ENCODE measurements around the gene BRD3. TPM values are rescaled to one million over a fixed set of nuclear protein-coding genes. Genes with fewer than 3 reads are reported as not detected.

Gene BRD3
- total RNA-seq, 1 experiment from 2014 or later: 63.1 TPM

- H3K79me2 ChIP-seq (ENCODE audit: insufficient read depth, low read length): peaks cover 77% of the 10 kb centered on the region; the same call in 1 of the 2 replicates
- H2AFZ ChIP-seq (ENCODE audit: low read length): no peak overlapping the region
- Mint-ChIP-seq H3K27me3 (ENCODE audit: low read depth) (no peaks in the 10 kb centered on the region), H3K9me3 (no peaks in the 10 kb centered on the region), H3K4me1 (peaks cover 17 to 42% of the 10 kb centered on the region in 2 experiments), H3K4me3 (no peak overlapping the region), H3K36me3 (ENCODE audit: insufficient read depth in 1 of 3, low read depth in 3 of 3) (peaks cover 2 to 20% (median 6%) of the 10 kb centered on the region in 3 experiments; a peak in 5 of 7 replicates), H3K27ac (peak overlapping the region; percentile 48 to 76 (median 54); a peak in 2 of 7 replicates)
- peaks cover 6% of the 10 kb centered on the region for H3K79me1 ChIP-seq (ENCODE audit: insufficient read depth, low read depth, low read length, poor library complexity, severe bottlenecking)
- no peaks in the 10 kb centered on the region for H3K27me3 ChIP-seq (ENCODE audit: insufficient read depth, low read length)
- no peaks in the 10 kb centered on the region for H3K4me1 ChIP-seq (ENCODE audit: insufficient read depth, low read length)
- no peak overlapping the region for H3K4me2 ChIP-seq (ENCODE audit: insufficient read depth, insufficient read length, low read length)
- H3K23me2 ChIP-seq (ENCODE audit: insufficient read length, low read depth, low read length, poor library complexity, severe bottlenecking): no peaks in the 10 kb centered on the region
- DNase-seq: peak; percentile 24
- H2BK12ac ChIP-seq (ENCODE audit: insufficient read length, low read depth, low read length): no peak overlapping the region
- peak overlapping the region; percentile 54 for H3K18ac ChIP-seq (ENCODE audit: insufficient read length, low read depth, low read length)
- H4K20me1 ChIP-seq (ENCODE audit: control insufficient read depth, insufficient read depth, insufficient read length): peaks cover 3% of the 10 kb centered on the region
- H3T11ph ChIP-seq (ENCODE audit: low read length): no peak overlapping the region
- H3K27ac ChIP-seq (ENCODE audit: insufficient read length, low read depth, low read length): no peak overlapping the region
- H3K9me3 ChIP-seq (ENCODE audit: control insufficient read depth, low read depth, low read length): no peaks in the 10 kb centered on the region
- H3K23ac ChIP-seq (ENCODE audit: insufficient read length, low read depth, low read length): no peak overlapping the region
- no peak overlapping the region for H2BK20ac ChIP-seq (ENCODE audit: low read depth, low read length, poor library complexity, severe bottlenecking)
- no peak overlapping the region for H4K91ac ChIP-seq (ENCODE audit: insufficient read length, low read depth, low read length)
- no peak overlapping the region for H2AK5ac ChIP-seq (ENCODE audit: insufficient read length, low read length)
- no peak overlapping the region for H4K8ac ChIP-seq (replicated peaks; ENCODE audit: insufficient read length, low read depth, low read length)
- H2BK15ac ChIP-seq (ENCODE audit: low read depth, low read length): no peak overlapping the region
- WGBS (ENCODE audit: extremely low coverage, insufficient read length, low lambda C conversion rate): no CpG with 5 or more reads among the region's 17 CpGs
- TF ChIP-seq, protein P1, sequence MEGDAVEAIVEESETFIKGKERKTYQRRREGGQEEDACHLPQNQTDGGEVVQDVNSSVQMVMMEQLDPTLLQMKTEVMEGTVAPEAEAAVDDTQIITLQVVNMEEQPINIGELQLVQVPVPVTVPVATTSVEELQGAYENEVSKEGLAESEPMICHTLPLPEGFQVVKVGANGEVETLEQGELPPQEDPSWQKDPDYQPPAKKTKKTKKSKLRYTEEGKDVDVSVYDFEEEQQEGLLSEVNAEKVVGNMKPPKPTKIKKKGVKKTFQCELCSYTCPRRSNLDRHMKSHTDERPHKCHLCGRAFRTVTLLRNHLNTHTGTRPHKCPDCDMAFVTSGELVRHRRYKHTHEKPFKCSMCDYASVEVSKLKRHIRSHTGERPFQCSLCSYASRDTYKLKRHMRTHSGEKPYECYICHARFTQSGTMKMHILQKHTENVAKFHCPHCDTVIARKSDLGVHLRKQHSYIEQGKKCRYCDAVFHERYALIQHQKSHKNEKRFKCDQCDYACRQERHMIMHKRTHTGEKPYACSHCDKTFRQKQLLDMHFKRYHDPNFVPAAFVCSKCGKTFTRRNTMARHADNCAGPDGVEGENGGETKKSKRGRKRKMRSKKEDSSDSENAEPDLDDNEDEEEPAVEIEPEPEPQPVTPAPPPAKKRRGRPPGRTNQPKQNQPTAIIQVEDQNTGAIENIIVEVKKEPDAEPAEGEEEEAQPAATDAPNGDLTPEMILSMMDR (conservative IDR thresholded peaks at IDR 0.05): no peak; the same call in 2 of the 3 replicates
- H3K56ac ChIP-seq (ENCODE audit: insufficient read length, low read depth, low read length): no peak overlapping the region
- H2BK5ac ChIP-seq (ENCODE audit: insufficient read length, low read length): no peak overlapping the region
- no peak overlapping the region for H3K4ac ChIP-seq (ENCODE audit: low read depth, low read length)
- H4K5ac ChIP-seq (ENCODE audit: insufficient read length, low read depth, low read length): no peak overlapping the region
- H3K9ac ChIP-seq (ENCODE audit: extremely low read depth, insufficient read length, low read length): no peak overlapping the region
- H3K14ac ChIP-seq (ENCODE audit: insufficient read depth, low read length): no peak overlapping the region; the same call in 1 of the 2 replicates
- no peak overlapping the region for H2BK120ac ChIP-seq (ENCODE audit: low read depth, low read length, poor library complexity, severe bottlenecking)
These were observed 8.0 kb downstream of the BRD3 start for GRCh38 chr9:134059661-134060395.

Measured in H9 (cell line).